GM21423 (cell line): ENCODE results near the gene ZSCAN31.
"Not testable (repeated sequence)": the region's sequence is repeated elsewhere in the genome, so short reads cannot be mapped to it uniquely, and the experiment has no call there.

ENCODE experiments used
- ATAC-seq: cut with Tn5 transposase; IDR thresholded peaks from one replicate; pipeline ENCODE4 v1.9.1; 2021; ENCODE audit warnings: mild to moderate bottlenecking, moderate library complexity; ENCODE audit not compliant: unreplicated experiment

ZSCAN31 gene

GRCh38 chr6:28323813-28324424 lies 12.0 kb downstream of the ZSCAN31 start:
- ATAC-seq, result no peak

GRCh38 chr6:28322661-28323060 lies 13.3 kb downstream of the ZSCAN31 start:
- no peak for ATAC-seq

- ATAC-seq, result not testable (repeated sequence)
Measured at GRCh38 chr6:28317866-28318265, 18.1 kb downstream of the ZSCAN31 start.

DNA sequence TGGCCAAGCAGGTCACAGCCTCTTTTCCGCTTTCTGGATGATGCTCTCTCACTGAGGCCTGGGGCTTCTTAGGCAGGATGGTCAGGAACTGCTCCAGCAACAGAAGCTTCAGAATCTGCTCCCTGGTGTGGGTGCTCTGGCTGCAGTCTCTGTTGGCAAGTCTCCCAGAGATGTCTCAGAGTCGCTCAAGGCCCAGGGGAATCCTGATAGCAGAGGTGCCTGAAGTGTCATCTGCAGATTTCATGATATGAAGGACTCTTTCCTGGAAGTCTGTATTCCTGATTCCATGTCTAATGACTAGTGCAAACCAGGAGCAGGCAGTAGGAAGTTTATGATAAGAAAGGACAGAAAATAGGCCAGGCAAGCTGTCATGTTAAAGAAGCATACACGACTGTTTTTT lies 20.3 kb downstream of the ZSCAN31 start:
- no peak for ATAC-seq

DNA sequence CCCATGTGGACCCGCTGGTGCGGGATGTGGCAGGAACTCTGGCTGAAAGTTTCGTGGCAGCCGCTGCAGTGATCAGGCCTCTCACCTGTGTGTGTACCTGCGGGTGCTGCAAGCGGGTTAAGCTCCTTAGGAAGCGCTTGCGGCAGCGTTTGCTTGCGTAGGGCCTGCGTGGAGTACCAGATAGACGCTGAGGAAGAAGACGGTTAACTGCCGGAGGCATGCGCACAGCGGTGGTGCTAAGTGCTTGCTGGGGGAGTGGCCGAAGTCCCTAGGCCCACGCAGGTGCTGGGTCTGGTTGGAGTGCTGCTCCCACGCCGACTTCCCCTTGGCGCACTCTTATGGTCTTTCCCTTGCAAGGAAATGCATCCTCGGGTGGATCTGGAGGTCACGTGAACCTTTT lies 23.0 kb downstream of the ZSCAN31 start:
- ATAC-seq, result no peak

- ATAC-seq, result no peak
Measured at GRCh38 chr6:28311139-28311823, 24.7 kb downstream of the ZSCAN31 start.

DNA sequence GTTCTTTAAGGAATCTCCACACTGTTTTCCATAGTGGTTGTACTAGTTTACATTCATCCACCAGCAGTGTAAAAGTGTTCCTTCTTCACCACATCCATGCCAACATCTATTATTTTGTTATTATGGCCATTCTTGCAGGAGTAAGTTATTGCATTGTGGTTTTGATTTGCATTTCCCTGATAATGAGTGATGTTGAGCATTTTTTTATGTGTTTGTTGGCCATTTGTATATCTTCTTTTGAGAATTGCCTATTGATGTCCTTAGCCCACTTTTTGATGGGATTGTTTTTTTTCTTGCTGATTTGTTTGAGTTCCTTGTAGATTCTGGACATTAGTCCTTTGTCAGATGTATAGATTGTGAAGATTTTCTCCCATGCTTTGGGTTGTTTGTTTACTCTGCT lies 29.6 kb downstream of the ZSCAN31 start:
- ATAC-seq, result not testable (repeated sequence)

DNA sequence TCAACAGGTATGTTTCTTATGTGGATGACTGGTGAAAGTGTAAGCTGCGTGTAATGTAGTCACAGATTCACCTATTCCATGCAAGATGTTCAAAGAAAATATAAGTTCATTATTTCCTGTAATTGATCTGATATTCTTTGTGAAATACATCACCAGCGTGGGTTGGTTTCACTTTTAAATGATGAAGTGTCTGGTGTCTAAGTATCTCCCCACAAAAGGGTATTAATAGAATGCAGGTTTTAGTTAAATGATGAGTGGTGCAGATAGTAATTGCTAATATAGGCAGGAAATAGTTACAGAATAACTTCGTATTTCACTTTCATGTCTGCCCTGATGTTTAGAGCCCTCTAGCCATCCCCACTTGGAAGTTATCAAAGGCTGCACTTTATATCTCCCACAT lies 32.4 kb downstream of the ZSCAN31 start:
- ATAC-seq, result peak; percentile 91

- no peak for ATAC-seq
Measured at GRCh38 chr6:28296520-28297060, 39.4 kb downstream of the ZSCAN31 start.

- ATAC-seq, result no peak
Measured at GRCh38 chr6:28295326-28295725, 40.6 kb downstream of the ZSCAN31 start.

DNA sequence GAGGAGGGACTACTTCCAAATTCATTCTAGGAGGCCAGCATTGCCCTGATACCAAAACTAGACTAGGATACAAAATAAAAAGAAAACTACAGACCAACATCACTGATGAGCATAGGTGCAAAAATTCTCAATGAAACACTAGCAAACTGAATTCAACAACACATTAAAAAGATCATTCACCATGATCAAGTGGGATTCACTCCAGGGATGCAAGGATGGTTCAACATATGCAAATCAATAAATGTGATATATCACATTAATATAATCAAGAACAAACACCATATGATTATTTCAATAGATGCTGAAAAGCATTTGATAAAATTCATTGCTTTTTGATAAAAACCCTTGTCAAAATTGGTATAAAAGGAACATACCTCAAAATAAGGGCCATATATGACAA lies 44.4 kb downstream of the ZSCAN31 start:
- no peak for ATAC-seq

- ATAC-seq, result no peak
Measured at GRCh38 chr6:28282926-28283325, 53.0 kb downstream of the ZSCAN31 start.

- ATAC-seq, result peak; percentile 77
Measured at GRCh38 chr6:28281288-28282064, 54.5 kb downstream of the ZSCAN31 start, which contains the start of gene PGBD1. Gene PGBD1 (plus strand): TSS chr6:28281572. CDS start chr6:28283814, 2,242 bp downstream.

DNA sequence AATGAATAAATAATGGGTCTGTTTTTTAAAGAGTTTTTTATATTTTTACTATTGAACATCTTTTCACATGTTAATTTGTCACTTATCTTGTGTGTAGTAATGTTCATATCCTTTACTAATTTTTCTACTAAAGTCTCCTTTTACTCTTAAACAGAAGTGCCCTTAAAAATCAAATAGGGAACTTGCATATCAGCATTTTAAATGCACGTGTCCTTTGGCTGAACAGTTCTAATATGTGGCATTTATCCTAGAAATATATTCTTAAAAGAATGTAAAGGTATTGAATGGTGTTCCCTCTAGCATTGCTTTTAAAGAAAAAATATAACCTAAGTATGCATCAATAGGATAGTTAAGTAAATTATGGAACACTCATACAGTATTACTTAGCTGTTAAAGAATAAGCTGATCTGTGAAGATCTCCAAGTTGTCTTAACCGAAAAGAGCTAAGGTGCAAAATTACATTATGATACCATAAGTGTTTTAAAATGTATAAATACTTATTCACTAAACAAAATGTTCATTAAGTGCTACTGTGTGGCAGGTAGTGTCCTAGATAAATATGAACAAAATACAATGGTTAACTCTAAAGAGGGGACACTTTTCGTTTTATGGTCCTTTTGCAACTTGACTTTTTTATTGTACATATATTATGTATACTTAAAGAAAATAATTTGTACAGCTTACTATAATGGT lies 55.2 kb downstream of the ZSCAN31 start:
- ATAC-seq, result no peak

- no peak for ATAC-seq
Measured at GRCh38 chr6:28277746-28278145, 58.2 kb downstream of the ZSCAN31 start.

- ATAC-seq, result no peak
Measured at GRCh38 chr6:28274888-28275287, 61.1 kb downstream of the ZSCAN31 start.
